Measurements from ENCODE around the gene AICDA. TPM values are rescaled to one million over a fixed set of nuclear protein-coding genes. Genes with fewer than 3 reads are reported as not detected.

The AICDA gene
- total and polyA plus RNA-seq, 4 donors: 0.28 TPM; not detected in 3

GRCh38 chr12:8655421-8655820, 42.8 kb upstream of the AICDA start:
- TF ChIP-seq FOXA1 (IDR thresholded peaks at IDR 0.05): no peak
- TF ChIP-seq REST (IDR thresholded peaks at IDR 0.05): no peak
- TF ChIP-seq JUND (IDR thresholded peaks at IDR 0.05): no peak
- TF ChIP-seq RXRA (IDR thresholded peaks at IDR 0.05): no peak
- TF ChIP-seq ZBTB33 (IDR thresholded peaks at IDR 0.05): no peak
- no peak for TF ChIP-seq MAX (IDR thresholded peaks at IDR 0.05)
- H3K9me3 ChIP-seq (ENCODE audit: control insufficient read depth in 4 of 4, low read length in 3 of 4): no peaks in the 10 kb centered on the region
- no peak overlapping the region for H3K4me3 ChIP-seq (ENCODE audit: low read depth in 1 of 3, low read length in 3 of 3)
- no peaks in the 10 kb centered on the region for H3K36me3 ChIP-seq (ENCODE audit: control insufficient read depth in 4 of 4, insufficient read depth in 3 of 4, low read depth in 1 of 4, low read length in 3 of 4)
- 79% methylated on average over 6 of the region's 6 CpGs for WGBS
- no peaks in the 10 kb centered on the region for H3K4me1 ChIP-seq (ENCODE audit: control insufficient read depth in 4 of 4, insufficient read depth in 4 of 4, low read length in 3 of 4)
- H3K27me3 ChIP-seq (ENCODE audit: control insufficient read depth in 4 of 4, insufficient read depth in 4 of 4, low read length in 3 of 4): no peaks in the 10 kb centered on the region
- no peak overlapping the region for H3K27ac ChIP-seq (ENCODE audit: low read depth in 1 of 2, low read length in 2 of 2)
- H3K9ac ChIP-seq (ENCODE audit: low read depth in 1 of 2, low read length in 2 of 2): no peak overlapping the region
- DNase-seq (ENCODE audit: low spot score): no peak

GRCh38 chr12:8648576-8649205, 36.0 kb upstream of the AICDA start:
- Histone ChIP-seq H3K9ac (ENCODE audit: low read depth in 1 of 2, low read length in 2 of 2) (no peak overlapping the region), H3K27ac (ENCODE audit: low read depth in 1 of 2, low read length in 2 of 2) (no peak overlapping the region), H3K27me3 (ENCODE audit: control insufficient read depth in 4 of 4, insufficient read depth in 4 of 4, low read length in 3 of 4) (no peaks in the 10 kb centered on the region), H3K9me3 (ENCODE audit: control insufficient read depth in 4 of 4, low read length in 3 of 4) (no peaks in the 10 kb centered on the region), H3K36me3 (ENCODE audit: control insufficient read depth in 4 of 4, insufficient read depth in 3 of 4, low read depth in 1 of 4, low read length in 3 of 4) (no peaks in the 10 kb centered on the region), H3K4me3 (ENCODE audit: low read depth in 1 of 3, low read length in 3 of 3) (no peak overlapping the region), H3K4me1 (ENCODE audit: control insufficient read depth in 4 of 4, insufficient read depth in 4 of 4, low read length in 3 of 4) (no peaks in the 10 kb centered on the region)
- 81% methylated on average over 8 of the region's 8 CpGs for WGBS
- no peak for TF ChIP-seq FOXA1 (IDR thresholded peaks at IDR 0.05)
- TF ChIP-seq ATF3 (IDR thresholded peaks at IDR 0.05): no peak
- no peak for TF ChIP-seq SP1 (IDR thresholded peaks at IDR 0.05)
- no peak for TF ChIP-seq TAF1 (conservative IDR thresholded peaks at IDR 0.05)
- TF ChIP-seq HNF4A (conservative IDR thresholded peaks at IDR 0.05): no peak
- TF ChIP-seq YY1 (IDR thresholded peaks at IDR 0.05): no peak
- TF ChIP-seq GABPA (IDR thresholded peaks at IDR 0.05 in 1 of 2, conservative IDR thresholded peaks at IDR 0.05 in 1 of 2): no peak
- no peak for TF ChIP-seq CTCF (IDR thresholded peaks at IDR 0.05; ENCODE audit: low read depth, low read length, missing input control)
- no peak for TF ChIP-seq ZBTB33 (IDR thresholded peaks at IDR 0.05)
- TF ChIP-seq JUND (IDR thresholded peaks at IDR 0.05): no peak
- no peak for TF ChIP-seq EGR1 (IDR thresholded peaks at IDR 0.05; ENCODE audit: low read depth in 2 of 2)
- TF ChIP-seq HNF4G (IDR thresholded peaks at IDR 0.05): no peak
- no peak for TF ChIP-seq RXRA (IDR thresholded peaks at IDR 0.05)
- no peak for TF ChIP-seq NR2F2 (IDR thresholded peaks at IDR 0.05)
- no peak for DNase-seq (ENCODE audit: low spot score)
